A673 (cell line): ENCODE results near the gene NUP107. TPM values are rescaled to one million over a fixed set of nuclear protein-coding genes. Genes with fewer than 3 reads are reported as not detected.

Experiments used
- BruUV-seq: library from RNA; stranded (reverse); fragments of 400-500 nt; replicated peaks from 2 replicates; lab custom pipeline; 2021; lab: Mats Ljungman, UMichigan
- CTCF ChIA-PET: fragments of 300-600 bp; sonication (Branson Sonifier 250); formaldehyde crosslinking; loops from one replicate; lab custom pipeline; 2022; ENCODE audit warnings: antibody characterized with exemption; lab: Charles Lee
- POLR2A ChIA-PET: fragments of 300-600 bp; sonication (Branson Sonifier 250); formaldehyde crosslinking; loops from one replicate; lab custom pipeline; 2022; ENCODE audit warnings: antibody characterized with exemption; ENCODE audit not compliant: low non-redundant PET; lab: Charles Lee
- DNase-seq: peaks from one replicate; pipeline ENCODE4 v3.0.0-alpha.2; 2015; ENCODE audit warnings: low spot score
- H3K27ac ChIP-seq: fragments of 200-600 bp; sonication (generic); 2 replicates; pipeline ENCODE4 v1.5.1; 2016; ENCODE audit warnings: mixed run types, low read depth, mild to moderate bottlenecking, mixed read lengths, antibody characterized with exemption, low read length; ENCODE audit not compliant: poor library complexity, severe bottlenecking
- H3K27me3 ChIP-seq: fragments of 200-600 bp; sonication (generic); replicated peaks from 2 replicates; pipeline ENCODE4 v1.6.1; 2017; ENCODE audit warnings: mixed run types, low read depth, mild to moderate bottlenecking, mixed read lengths, antibody characterized with exemption, low read length; ENCODE audit not compliant: insufficient read depth, poor library complexity
- H3K36me3 ChIP-seq: fragments of 200-600 bp; sonication (generic); 2 replicates; pipeline ENCODE4 v1.6.1; 2016; ENCODE audit warnings: mixed run types, mild to moderate bottlenecking, mixed read lengths, antibody characterized with exemption, low read length; ENCODE audit not compliant: insufficient read depth, poor library complexity, severe bottlenecking
- H3K4me1 ChIP-seq: fragments of 200-600 bp; sonication (generic); 2 replicates; pipeline ENCODE4 v1.6.1; 2017; ENCODE audit warnings: mixed run types, mild to moderate bottlenecking, mixed read lengths, antibody characterized with exemption, low read length; ENCODE audit not compliant: insufficient read depth, poor library complexity, severe bottlenecking
- H3K4me3 ChIP-seq: fragments of 200-600 bp; sonication (generic); 2 replicates; pipeline ENCODE4 v1.5.1; 2016; ENCODE audit warnings: low read depth, mixed run types, mild to moderate bottlenecking, mixed read lengths, low read length; ENCODE audit not compliant: poor library complexity, severe bottlenecking
- H3K9me3 ChIP-seq: fragments of 200-600 bp; sonication (generic); 2 replicates; pipeline ENCODE4 v1.6.1; 2016; ENCODE audit warnings: mixed run types, low read depth, mild to moderate bottlenecking, mixed read lengths, antibody characterized with exemption, low read length; ENCODE audit not compliant: poor library complexity, severe bottlenecking
- CTCF ChIP-seq: fragments of 300-800, 200-600 bp; sonication (generic); conservative IDR thresholded peaks from 2 replicates; pipeline ENCODE4 v1.5.1; 2017; ENCODE audit warnings: low read depth, mild to moderate bottlenecking, antibody characterized with exemption, low read length, moderate library complexity, mixed read lengths
- EZH2 ChIP-seq: fragments of 200-600 bp; sonication (generic); IDR thresholded peaks from 2 replicates; pipeline ENCODE4 v1.6.1; 2017; ENCODE audit warnings: borderline replicate concordance, low read depth, mild to moderate bottlenecking, mixed read lengths, antibody characterized with exemption, low read length; ENCODE audit not compliant: poor library complexity, severe bottlenecking
- intact Hi-C: fragments of 100-400 bp; cut with micrococcal nuclease; formaldehyde crosslinking; loops from one replicate; pipeline ENCODE4 v1.10.0; 2022; ENCODE audit not compliant: unreplicated experiment
- total RNA-seq: library from RNA; stranded (reverse); gene quantifications from 2 replicates; pipeline ENCODE4 v1.2.3, GENCODE V29; 2021

NUP107 gene
- total RNA-seq, 1 experiment from 2014 or later, result 127 TPM

- no peak for DNase-seq
- no peak for TF ChIP-seq EZH2
- TF ChIP-seq CTCF, result no peak
- H3K4me3 ChIP-seq, result no peak overlapping the region
- no peaks in the 10 kb centered on the region for H3K27me3 ChIP-seq
- intact Hi-C loops, result no loop called here
- BruUV-seq, result no TSS peak
- H3K4me1 ChIP-seq, result peaks cover 14% of the 10 kb centered on the region
- CTCF ChIA-PET, result no interaction called here
- H3K9me3 ChIP-seq, result no peaks in the 10 kb centered on the region
- no peak overlapping the region for H3K27ac ChIP-seq
- POLR2A ChIA-PET, result no interaction called here
- H3K36me3 ChIP-seq, result peaks cover 4% of the 10 kb centered on the region
Measured at GRCh38 chr12:68749861-68750260, 63.1 kb downstream of the NUP107 start.

GRCh38 chr12:68750506-68750905 lies 63.7 kb downstream of the NUP107 start:
- DNase-seq, result no peak
- CTCF ChIA-PET, result no interaction called here
- intact Hi-C loops, result no loop called here
- POLR2A ChIA-PET, result no interaction called here
- TF ChIP-seq CTCF (no peak), EZH2 (no peak)
- BruUV-seq, result no TSS peak
- peaks cover 12% of the 10 kb centered on the region for H3K4me1 ChIP-seq
- H3K27ac ChIP-seq, result no peak overlapping the region
- no peak overlapping the region for H3K4me3 ChIP-seq
- no peaks in the 10 kb centered on the region for H3K9me3 ChIP-seq
- no peaks in the 10 kb centered on the region for H3K27me3 ChIP-seq
- peaks cover 4% of the 10 kb centered on the region for H3K36me3 ChIP-seq

- ChIA-PET POLR2A (no interaction called here), CTCF (no interaction called here)
- Histone ChIP-seq H3K36me3 (peaks cover 9% of the 10 kb centered on the region), H3K27me3 (no peaks in the 10 kb centered on the region), H3K9me3 (no peaks in the 10 kb centered on the region), H3K27ac (no peak overlapping the region), H3K4me3 (no peak overlapping the region), H3K4me1 (no peaks in the 10 kb centered on the region)
- intact Hi-C loops, result no loop called here
- TF ChIP-seq CTCF, result no peak
- no TSS peak for BruUV-seq
- DNase-seq, result no peak
Measured at GRCh38 chr12:68755536-68756243, 68.9 kb downstream of the NUP107 start.
